Thoracic aorta (tissue), 2 donors: ENCODE data around the gene CDC42EP5. TPM values are rescaled to one million over a fixed set of nuclear protein-coding genes. Genes with fewer than 3 reads are reported as not detected.

Source experiments
- ATAC-seq: fragments of 150-250 bp; one replicate; pipeline ENCODE4 v1.8.0; 2017; ENCODE audit warnings: low read depth; ENCODE audit not compliant: insufficient number of reproducible peaks, low FRiP score
- DNase-seq: peaks from one replicate; pipeline ENCODE4 v3.0.0-alpha.2; 2020; ENCODE audit warnings: low spot score
- H3K27ac ChIP-seq, 2 donors: fragments of 200-600 bp; sonication (generic); 1 replicate in 1 of 2; 2 replicates in 1 of 2; pipeline ENCODE4 v1.5.1; 2016; ENCODE audit warnings: mild to moderate bottlenecking in 2 of 2, moderate library complexity in 2 of 2
- H3K27me3 ChIP-seq: fragments of 200-600 bp; sonication (generic); replicated peaks from 2 replicates; pipeline ENCODE4 v1.6.0; 2016; ENCODE audit warnings: mild to moderate bottlenecking; ENCODE audit not compliant: insufficient read depth
- H3K36me3 ChIP-seq: fragments of 200-600 bp; sonication (generic); one replicate; pipeline ENCODE4 v1.5.1; 2016
- H3K4me1 ChIP-seq, 2 donors: fragments of 200-600 bp; sonication (generic); 1 replicate in 1 of 2; 2 replicates in 1 of 2; pipeline versions ENCODE4 v1.5.1 to v1.6.0; 2016; ENCODE audit warnings: low read depth in 2 of 2, mild to moderate bottlenecking in 1 of 2; ENCODE audit not compliant: control insufficient read depth in 1 of 2
- H3K4me3 ChIP-seq: fragments of 200-600 bp; sonication (generic); 2 replicates; pipeline ENCODE4 v1.5.1; 2016; ENCODE audit warnings: mild to moderate bottlenecking
- H3K9me3 ChIP-seq: fragments of 200-600 bp; sonication (generic); 2 replicates; pipeline ENCODE4 v1.5.1; 2016
- total RNA-seq, 2 donors: library from RNA; depleted of rRNA; stranded (reverse); fragments of >200 nt; gene quantifications; one replicate each; pipeline versions ENCODE4 v1.1.0 to v1.2.3, GENCODE V29; 2016
- TF ChIP-seq, protein P1 (sequence below): fragments of 200-600 bp; sonication (generic); IDR thresholded peaks from one replicate; pipeline ENCODE4 v1.5.1; 2019; ENCODE audit warnings: antibody characterized with exemption

The CDC42EP5 gene
- total RNA-seq, 2 donors from 2014 or later: 41.2 to 55.9 TPM

DNA sequence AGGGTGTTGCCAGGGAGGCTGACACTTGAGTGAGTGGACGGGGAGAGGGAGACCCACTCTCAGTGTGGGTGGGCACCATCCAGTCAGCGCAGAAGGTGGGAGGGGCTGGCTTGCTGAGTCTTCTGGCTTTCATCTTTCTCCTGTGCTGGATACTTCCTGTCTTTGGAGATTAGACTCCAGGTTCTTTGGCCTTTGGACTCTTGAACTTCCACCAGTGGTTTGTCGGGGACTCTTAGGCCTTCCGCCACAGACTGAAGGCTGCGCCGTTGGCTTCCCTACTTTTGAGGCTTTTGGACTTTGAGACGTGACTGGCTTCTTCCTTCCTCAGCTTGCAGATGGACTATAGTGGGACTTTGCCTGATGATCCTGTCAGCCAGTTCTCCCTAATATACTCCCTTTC, 28.4 kb downstream of the CDC42EP5 start:
- Histone ChIP-seq H3K9me3 (no peaks in the 10 kb centered on the region), H3K27me3 (no peaks in the 10 kb centered on the region), H3K4me1 (peaks cover 7 to 12% of the 10 kb centered on the region in 2 donors), H3K36me3 (no peaks in the 10 kb centered on the region), H3K4me3 (no peak overlapping the region), H3K27ac (no peak overlapping the region)
- DNase-seq (no peak), ATAC-seq (no peak)
- TF ChIP-seq, protein P1, sequence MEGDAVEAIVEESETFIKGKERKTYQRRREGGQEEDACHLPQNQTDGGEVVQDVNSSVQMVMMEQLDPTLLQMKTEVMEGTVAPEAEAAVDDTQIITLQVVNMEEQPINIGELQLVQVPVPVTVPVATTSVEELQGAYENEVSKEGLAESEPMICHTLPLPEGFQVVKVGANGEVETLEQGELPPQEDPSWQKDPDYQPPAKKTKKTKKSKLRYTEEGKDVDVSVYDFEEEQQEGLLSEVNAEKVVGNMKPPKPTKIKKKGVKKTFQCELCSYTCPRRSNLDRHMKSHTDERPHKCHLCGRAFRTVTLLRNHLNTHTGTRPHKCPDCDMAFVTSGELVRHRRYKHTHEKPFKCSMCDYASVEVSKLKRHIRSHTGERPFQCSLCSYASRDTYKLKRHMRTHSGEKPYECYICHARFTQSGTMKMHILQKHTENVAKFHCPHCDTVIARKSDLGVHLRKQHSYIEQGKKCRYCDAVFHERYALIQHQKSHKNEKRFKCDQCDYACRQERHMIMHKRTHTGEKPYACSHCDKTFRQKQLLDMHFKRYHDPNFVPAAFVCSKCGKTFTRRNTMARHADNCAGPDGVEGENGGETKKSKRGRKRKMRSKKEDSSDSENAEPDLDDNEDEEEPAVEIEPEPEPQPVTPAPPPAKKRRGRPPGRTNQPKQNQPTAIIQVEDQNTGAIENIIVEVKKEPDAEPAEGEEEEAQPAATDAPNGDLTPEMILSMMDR: no peak

DNA sequence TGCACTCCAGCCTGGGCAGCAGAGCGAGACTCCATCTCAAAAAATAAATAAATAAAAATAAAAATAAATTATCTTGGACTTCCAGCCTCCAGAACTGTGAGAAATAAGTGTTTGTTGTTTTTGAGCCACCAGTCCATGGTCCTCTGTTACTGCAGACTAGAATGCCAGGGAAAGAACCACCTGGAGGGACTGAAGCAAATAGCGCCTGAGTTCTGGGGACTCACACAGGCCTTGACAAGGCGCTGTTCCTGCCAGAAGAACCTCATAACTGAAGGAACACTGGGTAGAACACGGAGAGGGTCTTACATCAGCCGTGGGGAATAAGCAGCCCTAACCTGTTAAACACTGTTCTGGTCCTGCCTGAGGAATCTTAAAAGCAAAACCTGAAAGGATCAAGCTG, 32.5 kb downstream of the CDC42EP5 start:
- Histone ChIP-seq H3K9me3 (no peaks in the 10 kb centered on the region), H3K4me3 (no peak overlapping the region), H3K27me3 (no peaks in the 10 kb centered on the region), H3K27ac (no peak overlapping the region), H3K36me3 (no peaks in the 10 kb centered on the region), H3K4me1 (no peaks in the 10 kb centered on the region)
- TF ChIP-seq, protein P1: no peak
- no peak for ATAC-seq
- DNase-seq: no peak

DNA sequence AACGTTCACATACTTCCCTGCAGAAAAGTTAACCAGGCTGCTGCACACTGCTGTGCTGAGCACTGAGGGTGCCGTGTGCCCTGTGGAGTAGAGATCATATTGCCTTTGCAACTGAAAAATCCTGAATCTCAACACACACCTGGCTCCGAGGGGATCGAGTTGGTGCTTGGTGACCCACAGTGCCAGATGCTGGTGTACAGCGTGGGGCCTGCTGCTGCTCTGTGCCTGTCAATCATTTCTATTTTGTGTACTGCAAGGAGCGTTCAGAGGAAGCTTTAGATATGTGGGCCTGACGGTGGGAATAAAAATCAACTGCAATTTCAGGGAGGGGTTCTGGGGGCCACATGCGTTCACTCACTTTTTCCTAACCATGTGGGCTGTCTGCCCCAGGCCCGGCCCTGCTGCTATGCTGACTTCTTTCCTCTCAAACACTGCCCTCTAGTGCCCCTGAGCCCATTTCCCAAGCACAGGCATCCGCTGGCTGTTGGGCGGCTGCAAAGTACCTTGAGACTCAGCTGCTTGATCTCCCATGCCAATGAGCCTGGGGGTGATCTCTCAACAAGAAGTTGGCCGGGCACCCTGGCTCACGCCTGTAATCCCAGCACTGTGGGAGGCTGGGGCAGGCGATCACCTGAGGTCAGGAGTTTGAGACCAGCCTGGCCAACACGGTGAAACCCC, 33.8 kb downstream of the CDC42EP5 start:
- ATAC-seq (no peak), DNase-seq (no peak)
- H3K36me3 ChIP-seq: no peaks in the 10 kb centered on the region
- no peak overlapping the region for H3K4me3 ChIP-seq
- TF ChIP-seq, protein P1: no peak
- no peaks in the 10 kb centered on the region for H3K27me3 ChIP-seq
- H3K27ac ChIP-seq: no peak overlapping the region
- no peaks in the 10 kb centered on the region for H3K9me3 ChIP-seq
- H3K4me1 ChIP-seq: no peaks in the 10 kb centered on the region

DNA sequence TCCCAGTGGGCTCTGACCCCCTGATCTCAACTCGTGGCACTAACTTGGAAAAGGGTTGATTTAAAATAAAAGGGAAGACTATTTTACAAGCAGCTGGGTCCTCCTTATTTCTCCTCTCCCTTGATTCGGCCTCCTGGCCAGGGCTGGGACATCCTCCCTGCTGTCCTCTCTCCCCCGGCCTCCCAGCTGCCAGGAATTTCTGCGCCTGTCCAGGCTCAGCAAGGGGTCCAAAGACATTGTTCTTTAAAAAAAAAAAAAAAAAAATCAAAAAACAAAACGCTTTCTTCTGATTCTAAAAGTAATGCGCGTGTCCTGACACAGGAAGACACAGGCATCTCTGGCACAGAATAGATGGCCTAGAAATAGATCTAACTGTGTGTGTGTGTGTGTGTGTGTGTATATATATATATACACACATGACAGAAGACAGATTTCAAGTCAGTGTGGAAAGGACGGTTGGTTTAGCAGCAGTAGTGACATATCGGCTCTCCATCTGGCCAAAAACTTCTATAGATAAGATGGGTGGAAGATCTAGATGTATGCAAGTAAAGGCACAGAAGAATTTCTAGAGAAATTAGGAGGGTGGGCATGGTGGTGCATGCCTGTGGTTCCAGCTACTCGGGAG, 36.4 kb downstream of the CDC42EP5 start:
- no peak for ATAC-seq
- Histone ChIP-seq H3K36me3 (no peaks in the 10 kb centered on the region), H3K4me3 (no peak overlapping the region), H3K9me3 (no peaks in the 10 kb centered on the region), H3K4me1 (no peaks in the 10 kb centered on the region), H3K27ac (no peak overlapping the region), H3K27me3 (no peaks in the 10 kb centered on the region)
- TF ChIP-seq, protein P1: no peak
- DNase-seq: no peak

DNA sequence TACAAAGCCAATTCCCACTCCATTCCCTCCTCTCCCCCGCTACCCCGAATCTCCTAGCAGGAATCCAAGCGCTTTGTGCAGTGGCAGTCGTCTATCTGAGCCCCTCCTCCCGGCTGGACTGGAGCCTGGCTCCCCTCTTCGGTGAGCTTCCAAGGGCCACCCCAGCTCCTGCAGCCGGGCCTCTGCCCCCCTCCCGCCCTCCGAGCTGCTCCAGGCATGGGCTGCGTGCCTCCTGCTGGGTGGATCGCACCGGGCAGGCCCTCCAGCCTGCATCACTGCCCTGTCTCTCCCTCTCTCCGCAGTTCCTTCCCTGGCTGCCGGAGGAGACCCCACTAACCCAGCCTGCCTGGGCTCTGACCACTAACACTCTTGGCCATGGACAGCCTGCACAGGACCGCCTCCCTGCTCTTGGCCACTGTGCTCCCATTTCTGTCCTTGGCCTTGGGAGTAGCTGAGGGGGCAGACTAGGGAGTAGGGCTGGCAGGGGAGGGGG, 37.0 kb downstream of the CDC42EP5 start:
- Histone ChIP-seq H3K9me3 (no peaks in the 10 kb centered on the region), H3K4me3 (no peak overlapping the region), H3K27ac (no peak overlapping the region), H3K27me3 (no peaks in the 10 kb centered on the region), H3K36me3 (no peaks in the 10 kb centered on the region), H3K4me1 (no peaks in the 10 kb centered on the region)
- ATAC-seq (no peak), DNase-seq (no peak)
- TF ChIP-seq, protein P1: no peak
